GM12878 (cell line): ENCODE results near the gene ERG. TPM values are rescaled to one million over a fixed set of nuclear protein-coding genes. Genes with fewer than 3 reads are reported as not detected.

ENCODE experiments used
- ATAC-seq: fragments of 200-7000 bp; cut with Tn5 transposase; 3 replicates; pipeline ENCODE4 v1.9.1; 2020; ENCODE audit warnings: mild to moderate bottlenecking, moderate library complexity
- BruUV-seq: library from RNA; stranded (reverse); fragments of 400-500 nt; replicated peaks from 2 replicates; lab custom pipeline; 2021; lab: Mats Ljungman, UMichigan
- CTCF ChIA-PET: fragments of 300-600 bp; sonication (Branson Sonifier 250); formaldehyde crosslinking; extraction: SDS; loops from one replicate; lab custom pipeline; 2021; ENCODE audit warnings: inconsistent platforms; lab: Yijun Ruan, JAX
- POLR2A ChIA-PET: fragments of 350-600 bp; formaldehyde crosslinking; extraction: SDS; loops from one replicate; lab custom pipeline; 2021; ENCODE audit warnings: inconsistent platforms; lab: Charles Lee
- RAD21 ChIA-PET: fragments of 300-600 bp; sonication (Branson Sonifier 250); formaldehyde crosslinking; loops from one replicate; lab custom pipeline; 2023; ENCODE audit warnings: antibody characterized with exemption; ENCODE audit not compliant: unreplicated experiment; lab: Charles Lee
- SMC1A ChIA-PET: fragments of 300-600 bp; sonication (Branson Sonifier 250); formaldehyde crosslinking; loops from one replicate; lab custom pipeline; 2023; ENCODE audit not compliant: unreplicated experiment, uncharacterized antibody; lab: Charles Lee
- DNase-seq: peaks from one replicate; pipeline ENCODE4 v3.0.0-alpha.2; 2011; ENCODE audit warnings: low read depth, low spot score
- FAIRE-seq: peaks from 3 replicates; lab custom pipeline; 2011; peaks lifted over from hg19 to GRCh38; lab: Jason Lieb, UNC
- H2AFZ ChIP-seq: 2 replicates; pipeline ENCODE4 v1.6.0; 2011; ENCODE audit warnings: low read depth, low read length, control low read depth; ENCODE audit not compliant: control insufficient read depth
- H3K27ac ChIP-seq: 2 replicates; pipeline ENCODE4 v1.5.1; 2011; ENCODE audit warnings: control low read depth; ENCODE audit not compliant: control insufficient read depth, insufficient read depth
- H3K27me3 ChIP-seq, 2 experiments: replicated peaks in 1 of 2; 2 replicates each; pipeline versions ENCODE4 v1.6.0 to v1.6.1; 2011; ENCODE audit warnings: low read length in 1 of 2; ENCODE audit not compliant: control insufficient read depth in 2 of 2, insufficient read depth in 2 of 2
- H3K36me3 ChIP-seq, 2 experiments: 2 replicates each; pipeline ENCODE4 v1.5.1; 2011; ENCODE audit warnings: low read length in 1 of 2; ENCODE audit not compliant: control insufficient read depth in 2 of 2, insufficient read depth in 2 of 2
- H3K4me1 ChIP-seq: 2 replicates; pipeline ENCODE4 v1.6.1; 2011; ENCODE audit warnings: mild to moderate bottlenecking, low read length, moderate library complexity, mixed read lengths; ENCODE audit not compliant: control insufficient read depth, insufficient read depth
- H3K4me2 ChIP-seq: 2 replicates; pipeline ENCODE4 v1.6.0; 2011; ENCODE audit warnings: control low read depth; ENCODE audit not compliant: control insufficient read depth, insufficient read depth
- H3K4me3 ChIP-seq: fragments of 200-600 bp; sonication (generic); 2 replicates; pipeline ENCODE4 v1.5.1; 2016
- H3K79me2 ChIP-seq: 2 replicates; pipeline ENCODE4 v1.6.0; 2011; ENCODE audit warnings: low read length; ENCODE audit not compliant: control insufficient read depth, insufficient read depth
- H3K9ac ChIP-seq: 2 replicates; pipeline ENCODE4 v1.8.0; 2011; ENCODE audit warnings: low read length, control low read depth, mixed read lengths; ENCODE audit not compliant: control insufficient read depth, insufficient read depth
- H3K9me3 ChIP-seq: replicated peaks from 3 replicates; pipeline ENCODE4 v1.5.1; 2011; ENCODE audit warnings: mild to moderate bottlenecking, low read length; ENCODE audit not compliant: control insufficient read depth, insufficient read depth
- H4K20me1 ChIP-seq: 2 replicates; pipeline ENCODE4 v1.6.0; 2011; ENCODE audit not compliant: control insufficient read depth, insufficient read depth
- CHD1 ChIP-seq: IDR thresholded peaks from 2 replicates; pipeline ENCODE4 v1.6.1; 2012; ENCODE audit warnings: low read depth, low read length, improper control_type of control experiment
- E2F4 ChIP-seq: IDR thresholded peaks from 2 replicates; pipeline ENCODE4 v1.6.1; 2012; ENCODE audit warnings: low read depth, low read length, improper control_type of control experiment
- EGR1 ChIP-seq, 2 experiments: IDR thresholded peaks; 1 replicate in 1 of 2; 2 replicates in 1 of 2; pipeline ENCODE4 v1.6.1; 2011 to 2012; ENCODE audit warnings: low read depth in 2 of 2, low read length in 2 of 2, borderline replicate concordance in 1 of 2, mild to moderate bottlenecking in 1 of 2, moderate library complexity in 1 of 2
- ESRRA ChIP-seq: IDR thresholded peaks from 2 replicates; pipeline ENCODE4 v1.6.1; 2012; ENCODE audit warnings: mild to moderate bottlenecking, low read length, improper control_type of control experiment
- FOS ChIP-seq: IDR thresholded peaks from 3 replicates; pipeline ENCODE4 v1.6.1; 2011; ENCODE audit warnings: borderline replicate concordance; ENCODE audit not compliant: insufficient read length; ENCODE audit errors: extremely low read depth
- HDAC6 ChIP-seq: fragments of 200-600 bp; sonication (generic); IDR thresholded peaks from one replicate; pipeline ENCODE4 v1.8.0; 2017; ENCODE audit warnings: antibody characterized with exemption; ENCODE audit not compliant: unreplicated experiment
- JUNB ChIP-seq: IDR thresholded peaks from 2 replicates; pipeline ENCODE4 v1.6.1; 2016; ENCODE audit warnings: antibody characterized with exemption, mild to moderate bottlenecking
- LARP7 ChIP-seq: fragments of 450-650 bp; IDR thresholded peaks from 2 replicates; pipeline ENCODE4 v1.6.1; 2017; ENCODE audit warnings: mild to moderate bottlenecking
- MTA2 ChIP-seq: fragments of 450-650 bp; IDR thresholded peaks from 2 replicates; pipeline ENCODE4 v1.6.1; 2016; ENCODE audit warnings: low read depth, mild to moderate bottlenecking, moderate library complexity
- SP1 ChIP-seq: IDR thresholded peaks from one replicate; pipeline ENCODE4 v1.6.1; 2011; ENCODE audit warnings: low read depth, low read length
- TARDBP ChIP-seq: IDR thresholded peaks from 2 replicates; pipeline ENCODE4 v1.6.1; 2016; ENCODE audit warnings: borderline replicate concordance
- TCF12 ChIP-seq: IDR thresholded peaks from 2 replicates; pipeline ENCODE4 v1.6.1; 2011; ENCODE audit warnings: low read depth, mild to moderate bottlenecking, low read length
- ZNF274 ChIP-seq: IDR thresholded peaks from one replicate; pipeline ENCODE4 v1.8.0; 2011; ENCODE audit not compliant: insufficient read length, insufficient read depth
- WGBS: methylation state at CpG from one replicate; pipeline ENCODE4 v1.1.6; 2016; ENCODE audit warnings: low lambda C conversion rate; ENCODE audit not compliant: insufficient replicate concordance, insufficient coverage; ENCODE audit errors: missing lambda C conversion rate; 5-methylcytosine and 5-hydroxymethylcytosine counted together
- in situ Hi-C: fragments of 300-500 bp; cut with MboI; formaldehyde crosslinking; loops from 9 replicates; pipeline ENCODE4 v1.14.3; 2018; ENCODE audit warnings: mixed read lengths
- intact Hi-C: fragments of 100-400 bp; cut with micrococcal nuclease; formaldehyde crosslinking; loops from one replicate; pipeline ENCODE4 v1.14.2; 2022; ENCODE audit not compliant: unreplicated experiment
- polyA plus RNA-seq, 11 experiments: library from polyadenylated mRNA; depleted of rRNA in 4 of 11; unstranded in 6 of 11; stranded (reverse) in 5 of 11; fragments of >200 nt; fragmentation: Nextera tagmentation in 4 of 11; fragmentation: Illumina TruSeq in 1 of 11; extraction: Ambion mirVana in 4 of 11; extraction: Trizol in 1 of 11; gene quantifications; 1 replicate in 1 of 11; 2 replicates in 10 of 11; pipeline versions ENCODE4 v1.2.1 to v1.2.3, GENCODE V29; 2011 to 2016; ENCODE audit warnings: inconsistent platforms in 2 of 11, missing spikeins in 2 of 11, low read depth in 1 of 11
- total RNA-seq, 4 experiments: library from RNA; depleted of rRNA in 3 of 4; stranded (reverse); fragments of >200 nt in 3 of 4; fragmentation: Illumina TruSeq in 1 of 4; extraction: Trizol in 1 of 4; gene quantifications; 2 replicates each; pipeline versions ENCODE4 v1.2.1 to v1.2.3, GENCODE V29; 2013 to 2021
- TF ChIP-seq, protein P1 (sequence below): fragments of 450-650 bp; IDR thresholded peaks from 2 replicates; pipeline ENCODE4 v1.6.1; 2017; ENCODE audit warnings: antibody characterized with exemption, mild to moderate bottlenecking, moderate library complexity
- TF ChIP-seq, protein P2 (sequence below): fragments of 450-650 bp; IDR thresholded peaks from 2 replicates; pipeline ENCODE4 v1.6.1; 2014; ENCODE audit warnings: mild to moderate bottlenecking
- TF ChIP-seq, protein P3 (sequence below): IDR thresholded peaks from 2 replicates; pipeline ENCODE4 v1.6.1; 2012; ENCODE audit warnings: low read depth, low read length, improper control_type of control experiment
- TF ChIP-seq, protein P4 (sequence below): fragments of 450-650 bp; IDR thresholded peaks from 2 replicates; pipeline ENCODE4 v1.6.1; 2018; ENCODE audit warnings: mild to moderate bottlenecking, low read depth, moderate library complexity; ENCODE audit not compliant: partially characterized antibody

Gene ERG
- total and polyA plus RNA-seq, 10 of the 15 experiments (the other 5 are each of a cell fraction or from before 2014, with no cell fraction given): not detected

- Histone ChIP-seq H2AFZ (no peak overlapping the region), H3K27ac (no peak overlapping the region), H3K36me3 (no peaks in the 10 kb centered on the region), H3K4me1 (no peaks in the 10 kb centered on the region), H3K9me3 (no peaks in the 10 kb centered on the region), H3K27me3 (no peaks in the 10 kb centered on the region; a peak in 1 of 4 replicates), H3K9ac (no peak overlapping the region), H3K4me2 (no peak overlapping the region), H3K4me3 (no peak overlapping the region), H4K20me1 (no peaks in the 10 kb centered on the region), H3K79me2 (no peaks in the 10 kb centered on the region)
- ChIA-PET SMC1A (no interaction called here), POLR2A (no interaction called here), CTCF (no interaction called here), RAD21 (no interaction called here)
- no peak for DNase-seq
- in situ Hi-C loops: no loop called here
- no peak for ATAC-seq
- BruUV-seq: no TSS peak
- no peak for FAIRE-seq
- 64% methylated on average over 2 of the region's 2 CpGs for WGBS
- intact Hi-C loops: no loop called here
- TF ChIP-seq, protein P1, sequence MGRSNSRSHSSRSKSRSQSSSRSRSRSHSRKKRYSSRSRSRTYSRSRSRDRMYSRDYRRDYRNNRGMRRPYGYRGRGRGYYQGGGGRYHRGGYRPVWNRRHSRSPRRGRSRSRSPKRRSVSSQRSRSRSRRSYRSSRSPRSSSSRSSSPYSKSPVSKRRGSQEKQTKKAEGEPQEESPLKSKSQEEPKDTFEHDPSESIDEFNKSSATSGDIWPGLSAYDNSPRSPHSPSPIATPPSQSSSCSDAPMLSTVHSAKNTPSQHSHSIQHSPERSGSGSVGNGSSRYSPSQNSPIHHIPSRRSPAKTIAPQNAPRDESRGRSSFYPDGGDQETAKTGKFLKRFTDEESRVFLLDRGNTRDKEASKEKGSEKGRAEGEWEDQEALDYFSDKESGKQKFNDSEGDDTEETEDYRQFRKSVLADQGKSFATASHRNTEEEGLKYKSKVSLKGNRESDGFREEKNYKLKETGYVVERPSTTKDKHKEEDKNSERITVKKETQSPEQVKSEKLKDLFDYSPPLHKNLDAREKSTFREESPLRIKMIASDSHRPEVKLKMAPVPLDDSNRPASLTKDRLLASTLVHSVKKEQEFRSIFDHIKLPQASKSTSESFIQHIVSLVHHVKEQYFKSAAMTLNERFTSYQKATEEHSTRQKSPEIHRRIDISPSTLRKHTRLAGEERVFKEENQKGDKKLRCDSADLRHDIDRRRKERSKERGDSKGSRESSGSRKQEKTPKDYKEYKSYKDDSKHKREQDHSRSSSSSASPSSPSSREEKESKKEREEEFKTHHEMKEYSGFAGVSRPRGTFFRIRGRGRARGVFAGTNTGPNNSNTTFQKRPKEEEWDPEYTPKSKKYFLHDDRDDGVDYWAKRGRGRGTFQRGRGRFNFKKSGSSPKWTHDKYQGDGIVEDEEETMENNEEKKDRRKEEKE: no peak
- no peak for TF ChIP-seq TARDBP
- TF ChIP-seq LARP7: no peak
- TF ChIP-seq, protein P2, sequence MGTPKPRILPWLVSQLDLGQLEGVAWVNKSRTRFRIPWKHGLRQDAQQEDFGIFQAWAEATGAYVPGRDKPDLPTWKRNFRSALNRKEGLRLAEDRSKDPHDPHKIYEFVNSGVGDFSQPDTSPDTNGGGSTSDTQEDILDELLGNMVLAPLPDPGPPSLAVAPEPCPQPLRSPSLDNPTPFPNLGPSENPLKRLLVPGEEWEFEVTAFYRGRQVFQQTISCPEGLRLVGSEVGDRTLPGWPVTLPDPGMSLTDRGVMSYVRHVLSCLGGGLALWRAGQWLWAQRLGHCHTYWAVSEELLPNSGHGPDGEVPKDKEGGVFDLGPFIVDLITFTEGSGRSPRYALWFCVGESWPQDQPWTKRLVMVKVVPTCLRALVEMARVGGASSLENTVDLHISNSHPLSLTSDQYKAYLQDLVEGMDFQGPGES: no peak
- no peak for TF ChIP-seq CHD1
- no peak for TF ChIP-seq HDAC6
- TF ChIP-seq JUNB: no peak
- TF ChIP-seq E2F4: no peak
- TF ChIP-seq SP1: no peak
- TF ChIP-seq MTA2: no peak
- TF ChIP-seq, protein P3, sequence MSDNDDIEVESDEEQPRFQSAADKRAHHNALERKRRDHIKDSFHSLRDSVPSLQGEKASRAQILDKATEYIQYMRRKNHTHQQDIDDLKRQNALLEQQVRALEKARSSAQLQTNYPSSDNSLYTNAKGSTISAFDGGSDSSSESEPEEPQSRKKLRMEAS: no peak
- TF ChIP-seq ESRRA: no peak
- no peak for TF ChIP-seq EGR1 (IDR thresholded peaks at IDR 0.05; ENCODE audit: borderline replicate concordance in 1 of 2, low read depth in 2 of 2, low read length in 2 of 2)
- TF ChIP-seq, protein P4, sequence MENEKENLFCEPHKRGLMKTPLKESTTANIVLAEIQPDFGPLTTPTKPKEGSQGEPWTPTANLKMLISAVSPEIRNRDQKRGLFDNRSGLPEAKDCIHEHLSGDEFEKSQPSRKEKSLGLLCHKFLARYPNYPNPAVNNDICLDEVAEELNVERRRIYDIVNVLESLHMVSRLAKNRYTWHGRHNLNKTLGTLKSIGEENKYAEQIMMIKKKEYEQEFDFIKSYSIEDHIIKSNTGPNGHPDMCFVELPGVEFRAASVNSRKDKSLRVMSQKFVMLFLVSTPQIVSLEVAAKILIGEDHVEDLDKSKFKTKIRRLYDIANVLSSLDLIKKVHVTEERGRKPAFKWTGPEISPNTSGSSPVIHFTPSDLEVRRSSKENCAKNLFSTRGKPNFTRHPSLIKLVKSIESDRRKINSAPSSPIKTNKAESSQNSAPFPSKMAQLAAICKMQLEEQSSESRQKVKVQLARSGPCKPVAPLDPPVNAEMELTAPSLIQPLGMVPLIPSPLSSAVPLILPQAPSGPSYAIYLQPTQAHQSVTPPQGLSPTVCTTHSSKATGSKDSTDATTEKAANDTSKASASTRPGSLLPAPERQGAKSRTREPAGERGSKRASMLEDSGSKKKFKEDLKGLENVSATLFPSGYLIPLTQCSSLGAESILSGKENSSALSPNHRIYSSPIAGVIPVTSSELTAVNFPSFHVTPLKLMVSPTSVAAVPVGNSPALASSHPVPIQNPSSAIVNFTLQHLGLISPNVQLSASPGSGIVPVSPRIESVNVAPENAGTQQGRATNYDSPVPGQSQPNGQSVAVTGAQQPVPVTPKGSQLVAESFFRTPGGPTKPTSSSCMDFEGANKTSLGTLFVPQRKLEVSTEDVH: no peak
- TF ChIP-seq FOS: no peak
- no peak for TF ChIP-seq TCF12
- TF ChIP-seq ZNF274: no peak
Observed at GRCh38 chr21:38544661-38545060, 46.4 kb upstream of the ERG start.
